Activated CD8-positive, alpha-beta memory T cell treated with anti-CD3 and anti-CD28 coated beads, Interleukin-2, amount 50 U/mL, for 1 hour (primary cell): Measurements from ENCODE around the gene CCDC194.
A peak's percentile ranks its signal among the peaks of the same experiment; 100 is the strongest.

ENCODE experiments used
- DNase-seq: peaks from one replicate; pipeline ENCODE4 v3.0.0-alpha.2; 2020; ENCODE audit errors: extremely low read depth

The CCDC194 gene

GRCh38 chr19:17405250-17406045 lies 11.5 kb upstream of the CCDC194 start, which contains the start of gene BST2:
TSS of gene BST2 (minus strand) at chr19:17405630. CDS start at chr19:17405575, 55 bp downstream.
- no peak for DNase-seq

DNA sequence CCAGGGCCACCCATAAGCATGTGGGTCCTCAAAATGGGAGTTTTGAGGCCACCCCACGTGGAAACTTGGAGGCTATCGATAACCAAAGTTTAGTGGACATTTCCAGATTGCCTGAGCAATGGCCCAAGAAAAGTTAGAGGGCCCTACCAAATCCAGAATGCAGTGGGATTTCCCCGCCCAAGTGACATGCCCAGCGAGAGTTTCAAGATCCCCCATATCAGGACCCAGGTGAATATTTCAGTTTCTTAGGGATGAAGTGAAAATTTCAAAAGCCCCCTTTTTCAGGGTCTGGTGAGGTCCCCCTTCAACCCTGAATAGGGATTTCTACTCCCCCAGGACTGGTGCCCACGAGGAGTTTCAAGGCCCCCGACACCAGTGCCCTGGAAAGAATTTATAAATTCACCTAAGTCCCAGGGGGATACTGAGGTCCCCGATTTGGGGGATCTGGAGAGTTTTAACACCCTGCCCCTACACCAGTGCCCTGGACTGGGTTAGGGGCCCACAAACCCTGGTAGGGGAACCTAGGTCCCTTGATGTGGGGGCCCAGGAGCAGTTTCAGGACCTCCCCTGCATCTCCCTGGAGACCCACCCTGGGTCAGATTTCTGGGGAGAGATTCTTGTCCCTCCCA lies 10.7 kb upstream of the CCDC194 start:
- DNase-seq: no peak

DNA sequence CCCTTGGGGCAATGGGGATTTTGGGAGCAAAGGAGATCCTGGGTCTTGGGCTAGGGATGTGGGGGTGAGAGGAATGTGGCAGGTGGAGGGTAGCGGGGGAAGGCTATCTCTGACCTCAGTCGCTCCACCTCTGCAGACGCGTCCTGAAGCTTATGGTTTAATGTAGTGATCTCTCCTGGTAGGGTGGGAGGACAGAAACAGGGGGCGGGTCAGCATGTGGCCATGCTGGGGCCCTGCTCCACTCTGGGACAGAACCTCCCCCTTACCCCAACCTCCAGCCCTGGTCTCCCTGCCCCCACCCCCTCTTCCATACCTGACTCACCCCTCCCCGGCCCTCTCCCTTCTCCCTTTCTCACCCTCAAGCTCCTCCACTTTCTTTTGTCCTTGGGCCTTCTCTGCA lies 10.0 kb upstream of the CCDC194 start:
- no peak for DNase-seq

GRCh38 chr19:17402982-17403855 lies 9.2 kb upstream of the CCDC194 start:
- no peak for DNase-seq

- DNase-seq: no peak
Observed at GRCh38 chr19:17401628-17402027, 7.6 kb upstream of the CCDC194 start.

DNA sequence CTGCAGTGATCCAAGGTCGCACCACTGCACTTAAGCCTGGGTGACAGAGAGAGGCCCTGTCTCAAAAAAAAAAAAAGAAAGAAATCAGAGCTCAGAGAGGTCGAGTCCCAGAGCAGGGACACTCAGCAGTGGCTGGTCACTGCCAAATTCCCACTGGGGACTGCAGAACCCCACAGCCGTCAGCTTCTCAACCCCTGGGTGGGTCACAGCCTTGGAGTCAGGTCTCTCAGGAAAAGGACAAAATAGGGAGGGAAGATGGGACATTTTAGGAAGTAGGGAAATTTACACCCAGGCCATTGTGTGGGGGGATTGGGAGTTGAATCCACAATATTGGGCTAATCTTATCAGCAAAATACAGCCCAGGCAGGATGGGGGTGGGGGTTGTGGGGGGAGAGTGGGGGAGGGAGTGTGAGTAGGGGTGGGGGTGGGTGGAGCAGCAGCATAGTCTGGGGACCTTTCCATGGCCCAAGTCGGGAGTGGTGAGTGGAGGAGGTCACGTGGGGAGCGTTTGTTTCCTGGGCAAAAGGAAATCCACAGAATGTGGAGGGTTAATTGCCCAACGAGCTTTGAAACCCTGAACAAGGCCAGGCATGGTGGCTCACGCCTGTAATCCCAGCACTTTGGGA lies 5.0 kb upstream of the CCDC194 start:
- no peak for DNase-seq

- no peak for DNase-seq
Observed at GRCh38 chr19:17394891-17395415, 957 bp upstream of the CCDC194 start.

DNA sequence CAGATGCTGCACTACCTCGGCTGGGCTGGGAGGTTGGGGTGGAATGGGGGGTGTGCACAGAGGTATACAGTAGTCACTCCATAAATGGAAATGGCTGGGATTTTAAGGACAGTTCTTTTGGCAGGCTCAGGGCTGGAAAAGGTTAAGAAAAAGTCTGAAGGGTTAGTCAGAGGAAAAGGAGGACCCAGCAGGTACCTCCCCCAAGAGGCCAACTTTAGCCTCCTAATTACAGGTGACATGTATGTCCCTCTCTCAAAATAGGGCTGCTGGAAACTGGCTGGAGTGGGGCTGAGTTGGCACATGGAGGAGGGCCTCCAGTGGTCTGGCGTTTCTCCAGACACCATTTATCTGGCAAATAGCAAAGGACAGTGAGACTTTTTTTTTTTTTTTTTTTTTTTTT lies 994 bp downstream of the CCDC194 start:
- no peak for DNase-seq

DNA sequence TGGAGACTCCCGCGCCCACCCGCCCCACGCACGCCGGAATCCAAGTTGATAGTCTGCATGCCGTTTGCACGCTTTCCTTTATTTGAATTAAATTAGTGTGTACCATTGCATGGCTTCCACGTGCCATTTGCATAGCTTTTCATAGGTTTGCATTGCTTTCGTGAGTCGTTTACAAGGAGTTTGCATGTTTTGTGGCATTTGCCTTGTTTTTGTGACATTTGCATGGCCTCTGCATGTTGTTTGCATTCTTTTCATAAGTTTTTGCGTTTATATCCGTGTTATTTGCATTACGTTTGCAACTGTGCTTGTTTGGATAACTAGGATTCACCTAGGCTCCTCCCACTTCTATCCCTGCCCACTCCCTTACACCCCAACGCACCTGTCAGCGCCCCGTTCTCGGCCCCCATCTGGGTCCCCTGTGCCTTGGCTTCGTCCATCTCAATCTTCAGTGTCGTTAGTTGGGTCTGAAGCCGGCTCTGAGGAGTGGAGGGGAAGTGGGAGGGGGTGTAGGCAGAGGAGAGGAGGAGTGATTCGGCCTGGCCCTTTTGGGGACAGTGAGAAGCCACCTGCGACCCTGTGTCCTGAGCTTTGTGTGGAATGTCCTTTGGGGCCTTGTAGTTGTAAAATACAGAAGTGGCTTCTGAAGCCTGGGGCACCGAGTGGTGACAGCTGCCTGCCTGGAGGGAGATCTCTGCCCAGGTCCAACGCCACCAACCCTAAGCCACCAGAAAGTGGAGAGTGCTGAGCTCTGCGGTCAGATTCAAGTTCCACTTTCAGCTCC lies 2.4 kb downstream of the CCDC194 start:
- DNase-seq: no peak

GRCh38 chr19:17390665-17391370 lies 3.2 kb downstream of the CCDC194 start:
- DNase-seq: peak; percentile 66

DNA sequence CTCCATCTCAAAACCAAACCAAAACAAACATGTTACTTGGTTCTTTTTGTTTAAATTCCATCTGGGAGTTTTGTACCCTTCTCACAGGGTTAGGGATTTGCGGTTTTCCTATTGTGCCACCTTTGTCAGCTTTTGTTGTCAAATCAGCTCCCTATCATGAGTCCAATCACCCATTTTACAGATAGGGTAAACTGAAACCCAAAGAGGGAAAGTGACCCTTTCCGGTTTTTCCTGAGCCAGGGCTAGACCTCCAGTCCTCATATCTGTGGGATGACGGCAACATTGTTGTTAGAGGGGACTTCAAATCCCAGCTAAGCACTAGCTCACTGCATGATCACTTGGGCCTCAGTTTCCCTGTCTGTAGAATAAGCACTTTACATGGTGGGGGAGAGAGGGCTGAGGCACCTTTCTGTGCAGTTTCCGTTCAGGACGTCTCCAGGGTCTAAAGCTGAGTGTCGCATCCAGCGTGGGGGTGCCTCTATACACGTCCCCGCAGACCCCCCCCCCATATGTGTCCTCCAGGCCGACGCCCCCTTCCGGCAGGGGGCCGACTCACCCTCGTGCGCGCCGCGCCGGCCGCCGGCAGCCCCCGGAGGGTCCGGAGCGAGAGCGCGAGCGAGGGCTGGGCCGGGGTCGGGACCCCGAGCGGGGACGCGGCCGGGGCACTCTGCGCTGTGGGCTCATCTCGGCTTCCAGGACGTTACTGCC lies 3.9 kb downstream of the CCDC194 start:
- DNase-seq: no peak

GRCh38 chr19:17389288-17389687 lies 4.7 kb downstream of the CCDC194 start:
- no peak for DNase-seq

DNA sequence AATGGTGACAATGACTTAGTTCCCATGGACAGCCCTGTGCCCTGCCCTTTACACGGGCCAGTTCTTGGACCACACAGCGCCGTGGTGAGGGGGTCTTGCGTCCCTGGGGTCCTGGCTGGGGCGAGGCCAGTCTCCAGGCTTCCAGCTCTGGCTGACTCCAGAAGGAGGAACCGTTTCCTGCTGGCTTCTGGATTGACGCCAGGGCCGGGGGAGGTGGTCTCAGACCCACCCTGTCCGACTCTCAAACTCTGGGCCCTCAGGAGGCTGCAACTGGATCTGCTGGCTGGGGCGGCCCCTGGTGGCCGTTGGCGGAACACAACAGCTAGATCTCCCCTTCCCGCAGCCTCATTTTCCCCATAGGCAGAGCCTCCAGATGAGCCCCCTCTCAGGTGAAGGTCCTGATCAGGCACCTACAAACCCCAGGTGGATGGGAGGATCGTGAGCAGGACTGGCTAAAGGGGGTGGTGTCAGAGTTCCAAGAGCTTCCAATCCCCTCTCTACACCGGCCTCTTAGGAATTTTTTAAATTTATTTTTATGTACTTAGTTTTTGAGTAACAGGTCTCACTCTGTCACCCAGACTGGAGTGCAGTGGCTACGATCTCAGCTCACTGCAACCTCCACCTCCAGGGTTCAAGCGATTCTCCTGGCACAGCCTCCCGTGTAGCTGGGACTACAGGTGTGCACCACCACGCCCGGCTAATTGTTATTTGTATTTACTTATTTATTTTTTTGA lies 8.0 kb downstream of the CCDC194 start:
- no peak for DNase-seq

DNA sequence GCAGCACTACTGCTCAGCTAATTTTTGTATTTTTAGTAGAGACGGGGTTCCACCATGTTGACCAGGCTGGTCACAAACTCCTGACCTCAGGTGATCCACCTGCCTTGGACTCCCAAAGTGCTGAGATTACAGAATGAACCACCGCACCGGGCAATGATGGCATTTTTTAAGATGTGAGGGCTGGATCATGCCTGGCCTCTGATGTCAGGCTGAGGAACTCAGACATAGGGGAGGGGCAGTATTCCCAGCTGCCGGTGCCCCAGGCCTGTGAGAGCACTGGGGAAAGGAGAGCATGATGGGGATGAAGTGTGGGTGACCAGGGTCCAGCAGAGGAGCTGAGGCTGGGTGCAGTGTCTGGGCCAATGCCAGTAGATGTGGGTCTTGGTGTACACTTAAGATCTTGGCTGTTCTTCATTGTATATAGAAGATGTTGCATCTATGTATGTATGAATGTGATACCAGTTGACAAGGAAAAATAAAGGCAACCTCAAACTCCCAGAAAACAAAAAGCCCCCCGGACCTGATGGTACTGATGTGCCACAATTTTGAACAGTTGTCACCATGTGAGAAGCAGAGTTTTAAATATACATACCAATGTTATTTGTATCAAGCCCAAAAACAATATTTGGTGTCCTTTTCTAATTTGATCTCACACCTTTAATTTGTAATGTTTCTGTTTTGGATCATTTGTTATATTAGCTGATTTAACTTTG lies 13.4 kb downstream of the CCDC194 start:
- no peak for DNase-seq

DNA sequence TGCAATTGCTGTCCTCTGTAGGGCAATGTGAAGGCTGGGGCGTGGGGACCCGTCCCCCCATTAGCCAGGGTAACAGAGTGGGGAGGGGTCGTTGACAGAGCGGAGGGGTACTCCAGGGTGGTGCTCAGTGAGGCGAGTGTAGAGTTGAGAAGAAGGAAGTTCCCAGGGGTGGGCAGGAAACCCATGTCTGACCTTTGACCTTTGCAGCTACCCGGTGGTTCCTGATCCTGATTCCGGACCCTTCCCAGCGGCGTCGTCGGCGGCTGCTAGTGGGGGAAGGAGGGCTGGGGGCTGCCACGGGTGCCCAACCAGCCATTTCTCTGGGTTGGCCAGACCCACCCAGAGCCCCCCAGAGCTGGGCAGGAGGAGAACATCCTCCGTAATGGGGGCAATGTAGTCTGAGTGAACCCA lies 14.8 kb downstream of the CCDC194 start:
- no peak for DNase-seq

DNA sequence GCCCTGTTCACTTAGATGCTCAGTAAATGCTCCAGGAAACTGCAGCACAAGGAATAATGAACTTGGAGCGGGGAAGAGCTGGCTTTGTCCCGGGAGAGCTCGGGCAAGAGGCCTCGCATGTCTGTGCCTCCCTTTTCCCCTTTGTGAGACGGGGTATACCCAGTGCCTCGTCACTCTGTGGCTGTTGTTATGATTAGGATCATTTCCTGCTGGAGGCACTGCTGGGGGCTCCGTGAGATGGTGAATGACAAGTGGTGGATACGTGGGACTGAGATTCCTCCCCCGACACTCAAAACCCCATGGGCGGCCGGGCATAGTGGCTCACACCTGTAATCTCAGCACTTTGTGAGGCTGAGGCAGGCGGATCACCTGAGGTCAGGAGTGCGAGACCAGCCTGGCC lies 15.7 kb downstream of the CCDC194 start:
- no peak for DNase-seq

DNA sequence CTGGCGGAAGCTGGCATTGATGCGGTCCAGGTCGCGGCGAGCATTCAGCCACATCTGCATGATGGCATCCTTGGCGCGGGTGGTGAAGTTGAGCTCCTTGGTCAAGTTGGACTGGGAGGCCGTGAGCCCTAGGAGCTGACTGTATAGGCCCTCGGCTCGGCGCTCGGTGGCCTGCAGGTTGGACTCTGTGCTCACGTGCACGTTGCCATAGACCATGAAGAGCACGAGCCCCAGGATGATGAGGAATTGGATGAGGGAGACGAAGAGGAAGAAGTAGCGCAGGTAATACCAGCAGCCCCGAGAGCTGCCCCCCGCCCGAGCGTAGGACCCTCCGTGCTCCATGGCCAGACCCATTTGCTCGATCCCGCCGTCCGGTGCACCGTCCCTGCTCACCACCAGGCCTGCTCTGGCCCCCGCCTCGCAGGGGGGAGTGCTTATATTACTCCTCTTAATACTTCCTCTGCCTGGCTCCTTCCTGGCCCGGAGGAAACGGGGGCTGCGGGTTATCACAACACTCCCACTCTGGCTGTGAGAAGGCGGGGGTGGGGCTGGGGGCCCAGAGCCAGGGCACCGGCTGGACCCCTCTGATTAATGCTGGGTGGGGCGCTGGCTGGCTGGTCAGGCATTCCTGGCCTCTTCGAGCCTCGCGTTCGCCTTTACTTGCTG lies 16.9 kb downstream of the CCDC194 start, which contains the start of gene PLVAP:
Gene PLVAP (minus strand): TSS at position 408 of the 666 bp plus-strand sequence. CDS start 54 bp downstream, at position 354.
- DNase-seq: no peak
